Endothelial cell (in vitro differentiated cells): ENCODE data around the gene ZDHHC17. TPM values are rescaled to one million over a fixed set of nuclear protein-coding genes. Genes with fewer than 3 reads are reported as not detected.

ENCODE experiments used
- DNase-seq: peaks from one replicate; pipeline ENCODE4 v3.0.0; 2021; ENCODE audit warnings: low spot score
- H3K27ac Mint-ChIP-seq: one replicate; pipeline ENCODE4 v1.8.0; 2021; ENCODE audit warnings: mixed read lengths, inconsistent platforms; ENCODE audit not compliant: unreplicated experiment
- H3K27me3 Mint-ChIP-seq: one replicate; pipeline ENCODE4 v1.8.0; 2021; ENCODE audit warnings: mild to moderate bottlenecking, moderate library complexity, mixed read lengths, inconsistent platforms; ENCODE audit not compliant: unreplicated experiment
- H3K36me3 Mint-ChIP-seq: one replicate; pipeline ENCODE4 v1.8.0; 2021; ENCODE audit warnings: mild to moderate bottlenecking, low read depth, mixed read lengths, inconsistent platforms; ENCODE audit not compliant: unreplicated experiment
- H3K4me1 Mint-ChIP-seq: one replicate; pipeline ENCODE4 v1.8.0; 2021; ENCODE audit warnings: mild to moderate bottlenecking, mixed read lengths, inconsistent platforms; ENCODE audit not compliant: unreplicated experiment
- H3K4me3 Mint-ChIP-seq: one replicate; pipeline ENCODE4 v1.8.0; 2021; ENCODE audit warnings: mild to moderate bottlenecking, mixed read lengths, inconsistent platforms; ENCODE audit not compliant: unreplicated experiment
- H3K9me3 Mint-ChIP-seq: one replicate; pipeline ENCODE4 v1.8.0; 2021; ENCODE audit warnings: mixed read lengths, inconsistent platforms; ENCODE audit not compliant: unreplicated experiment
- CTCF ChIP-seq: fragments of 200-600 bp; sonication (generic); IDR thresholded peaks from one replicate; pipeline ENCODE4 v1.5.0; 2021; ENCODE audit warnings: antibody characterized with exemption; ENCODE audit not compliant: unreplicated experiment
- total RNA-seq: library from RNA; stranded (reverse); fragmentation: NEBNext Ultra II Directional; extraction: Animal tissue kit (Norgen Biotek cat#: 25700); gene quantifications from one replicate; pipeline ENCODE4 v1.2.1, GENCODE V29; 2021; ENCODE audit not compliant: unreplicated experiment

The ZDHHC17 gene
- total RNA-seq, 1 donor from 2014 or later, result 52.0 TPM

GRCh38 chr12:76747245-76747644 lies 16.7 kb upstream of the ZDHHC17 start:
- Mint-ChIP-seq H3K36me3 (no peaks in the 10 kb centered on the region), H3K4me1 (no peaks in the 10 kb centered on the region), H3K9me3 (no peaks in the 10 kb centered on the region), H3K4me3 (no peak overlapping the region), H3K27ac (no peak overlapping the region), H3K27me3 (peaks cover 3% of the 10 kb centered on the region)
- TF ChIP-seq CTCF, result no peak
- DNase-seq, result no peak

- no peaks in the 10 kb centered on the region for H3K36me3 Mint-ChIP-seq
- no peak overlapping the region for H3K27ac Mint-ChIP-seq
- no peak overlapping the region for H3K4me3 Mint-ChIP-seq
- DNase-seq, result no peak
- H3K4me1 Mint-ChIP-seq, result peaks cover 1% of the 10 kb centered on the region
- no peak for TF ChIP-seq CTCF
- no peaks in the 10 kb centered on the region for H3K9me3 Mint-ChIP-seq
- no peaks in the 10 kb centered on the region for H3K27me3 Mint-ChIP-seq
Observed at GRCh38 chr12:76755829-76756379, 8.0 kb upstream of the ZDHHC17 start.

GRCh38 chr12:76757694-76758093 lies 6.2 kb upstream of the ZDHHC17 start:
- Mint-ChIP-seq H3K9me3 (no peaks in the 10 kb centered on the region), H3K4me1 (peaks cover 12% of the 10 kb centered on the region), H3K27ac (no peak overlapping the region), H3K4me3 (no peak overlapping the region), H3K36me3 (no peaks in the 10 kb centered on the region), H3K27me3 (peaks cover 2% of the 10 kb centered on the region)
- no peak for DNase-seq
- TF ChIP-seq CTCF, result no peak

- peak; percentile 40 for DNase-seq
- Mint-ChIP-seq H3K36me3 (no peaks in the 10 kb centered on the region), H3K4me1 (peaks cover 32% of the 10 kb centered on the region), H3K27ac (peak overlapping the region; percentile 93), H3K27me3 (peaks cover 11% of the 10 kb centered on the region), H3K9me3 (no peaks in the 10 kb centered on the region), H3K4me3 (peak overlapping the region; percentile 86)
- no peak for TF ChIP-seq CTCF
Observed at GRCh38 chr12:76762601-76762980, 1.3 kb upstream of the ZDHHC17 start.

- Mint-ChIP-seq H3K4me3 (peak overlapping the region; percentile 97), H3K27me3 (peaks cover 11% of the 10 kb centered on the region), H3K4me1 (peaks cover 32% of the 10 kb centered on the region), H3K36me3 (no peaks in the 10 kb centered on the region), H3K9me3 (no peaks in the 10 kb centered on the region), H3K27ac (peak overlapping the region; percentile 95)
- DNase-seq, result no peak
- TF ChIP-seq CTCF, result no peak
Observed at GRCh38 chr12:76764856-76765255, 941 bp downstream of the ZDHHC17 start.
